GM12892 (cell line): Measurements from ENCODE around the gene NTSR1.

ENCODE experiments used
- POLR2A ChIP-seq: IDR thresholded peaks from 2 replicates; pipeline ENCODE4 v1.6.1; 2011; ENCODE audit warnings: low read depth, low read length, control low read depth
- POLR2AphosphoS5 ChIP-seq: IDR thresholded peaks from 2 replicates; pipeline ENCODE4 v1.6.1; 2011; ENCODE audit warnings: low read depth, low read length, control low read depth
- TAF1 ChIP-seq: IDR thresholded peaks from 2 replicates; pipeline ENCODE4 v1.6.1; 2011; ENCODE audit warnings: low read depth, mild to moderate bottlenecking, control low read depth, low read length, borderline replicate concordance

- TF ChIP-seq TAF1 (no peak), POLR2AphosphoS5 (no peak), POLR2A (no peak)
Observed at GRCh38 chr20:62734326-62734725, 25.7 kb downstream of the NTSR1 start.
